Activated CD8-positive, alpha-beta memory T cell treated with anti-CD3 and anti-CD28 coated beads for 48 hours (primary cell): ENCODE measurements around the gene LGALS3.

ENCODE experiments used
- DNase-seq, 3 experiments: peaks; one replicate each; pipeline ENCODE4 v3.0.0-alpha.2; 2020; ENCODE audit warnings: low read depth in 2 of 3, low spot score in 2 of 3

LGALS3 gene

DNA sequence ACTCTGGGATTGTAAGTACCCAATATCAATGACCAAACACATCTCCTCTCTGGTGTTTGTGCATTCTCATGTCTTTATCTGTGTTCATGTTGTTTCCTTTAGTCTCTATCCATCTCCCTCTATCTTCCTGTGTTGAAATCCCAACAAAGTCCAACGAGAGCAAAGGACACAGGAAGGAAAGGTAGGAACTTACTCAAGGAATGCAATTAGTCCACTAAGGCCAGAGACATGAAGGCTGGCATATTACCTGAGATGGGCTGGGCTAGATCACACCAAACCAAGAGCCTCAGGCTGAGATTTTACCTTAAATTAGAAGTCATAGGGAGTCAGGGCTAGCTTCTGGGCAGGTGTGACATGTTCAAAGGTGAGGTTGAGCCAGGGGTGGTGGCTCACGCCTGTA, 14.3 kb upstream of the LGALS3 start:
- no peak for DNase-seq

DNA sequence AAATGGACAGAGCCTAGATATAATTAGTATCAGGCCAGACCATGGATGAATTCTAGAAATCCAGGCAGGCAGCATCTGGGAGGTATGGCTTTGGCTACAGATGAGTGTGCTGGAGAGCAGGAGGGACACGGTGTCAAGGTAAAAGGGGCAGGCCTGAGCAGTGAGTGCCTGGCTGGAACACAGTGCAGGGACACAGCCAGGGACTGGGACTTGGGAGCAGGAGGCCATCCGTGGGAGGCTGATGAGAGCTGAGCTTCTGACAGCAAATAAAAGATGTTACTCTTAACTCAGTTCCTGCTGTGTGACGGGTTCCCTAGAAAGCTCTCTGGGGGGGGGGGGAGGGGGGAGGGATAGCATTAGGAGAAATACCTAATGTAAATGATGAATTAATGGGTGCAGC, 13.6 kb upstream of the LGALS3 start:
- no peak for DNase-seq

DNA sequence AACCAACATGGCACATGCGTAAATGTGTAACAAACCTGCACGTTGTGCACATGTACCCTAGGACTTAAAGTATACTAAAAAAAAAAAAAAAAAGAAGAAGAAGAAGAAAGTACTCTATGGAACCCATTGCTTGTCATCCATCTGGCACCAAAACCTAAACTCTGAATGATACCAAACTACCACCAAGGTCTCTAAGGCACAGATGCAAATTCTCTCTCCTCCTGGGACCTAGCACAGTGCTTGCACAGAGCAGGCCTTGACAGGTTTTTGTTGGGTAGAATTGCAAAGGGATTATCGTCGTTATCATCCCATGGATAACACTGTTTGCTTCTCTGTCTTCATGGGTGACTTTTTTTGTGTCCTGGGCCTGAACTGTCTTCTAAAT, 13.2 kb upstream of the LGALS3 start:
- no peak for DNase-seq

DNA sequence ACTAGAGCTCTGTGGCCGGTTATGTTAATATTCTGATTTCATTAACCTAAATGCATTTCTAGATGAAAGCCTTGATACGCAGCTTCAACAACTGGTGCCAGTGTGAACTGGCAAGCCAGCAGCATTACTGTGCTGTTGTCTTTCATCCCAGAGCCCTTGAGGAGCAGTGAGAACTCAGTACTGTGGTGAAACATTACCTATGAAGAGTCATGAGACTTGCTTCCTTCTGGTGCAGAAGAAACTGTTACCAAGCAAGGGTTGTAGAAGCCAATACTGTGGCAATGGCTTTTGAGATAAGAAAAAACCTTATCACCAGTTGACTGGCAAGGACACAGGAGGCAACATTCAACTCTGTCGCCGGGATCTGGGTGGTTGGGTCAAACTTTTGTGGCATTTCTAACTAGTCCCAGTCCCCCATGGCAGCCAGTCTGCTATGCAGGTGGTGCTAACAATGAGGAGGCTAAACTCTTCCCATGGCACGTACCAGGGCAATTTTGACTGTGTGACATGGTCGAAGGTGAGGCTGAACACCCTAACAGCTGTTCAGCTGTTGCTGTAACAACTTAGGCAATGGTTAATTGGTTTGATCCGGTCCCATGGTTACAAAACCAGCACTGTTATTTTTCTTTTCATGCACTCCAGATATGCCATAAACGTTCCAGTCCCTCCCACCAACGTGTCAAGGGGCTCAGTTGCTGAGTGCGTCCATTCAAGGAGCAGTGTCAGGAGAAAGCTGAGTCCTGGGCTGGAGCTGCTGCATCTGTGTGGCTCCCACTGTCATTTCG, 12.6 kb upstream of the LGALS3 start:
- no peak for DNase-seq

DNA sequence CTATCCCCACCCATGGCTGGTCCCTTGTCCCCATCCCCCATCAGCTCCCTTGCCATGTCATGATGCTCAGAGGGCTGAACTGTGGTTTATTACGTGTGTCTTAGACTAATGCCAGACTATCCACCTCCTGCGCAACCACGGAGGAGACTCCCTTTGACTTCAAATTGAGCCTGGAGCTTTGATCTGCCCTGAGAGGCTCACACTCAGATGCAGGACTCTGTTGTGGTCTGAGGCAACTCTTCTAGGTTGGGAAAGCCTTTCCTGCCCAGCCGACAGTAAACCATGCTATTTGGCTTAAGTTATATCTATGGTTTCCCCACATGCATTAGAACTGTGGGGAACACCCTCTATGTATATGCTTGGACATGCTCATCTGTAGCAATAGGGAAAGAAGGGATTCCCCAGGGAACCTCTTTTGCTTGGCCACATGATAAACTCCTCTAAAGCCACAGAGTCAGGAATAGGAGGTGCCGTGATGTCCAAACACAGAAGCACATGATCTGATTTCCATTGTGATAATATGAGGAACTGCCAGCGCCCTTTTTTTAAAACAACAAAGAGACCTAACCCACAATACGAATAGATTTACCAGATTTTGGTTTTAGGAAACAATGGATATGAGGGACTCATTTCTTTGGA, 11.1 kb upstream of the LGALS3 start:
- DNase-seq = no peak

DNA sequence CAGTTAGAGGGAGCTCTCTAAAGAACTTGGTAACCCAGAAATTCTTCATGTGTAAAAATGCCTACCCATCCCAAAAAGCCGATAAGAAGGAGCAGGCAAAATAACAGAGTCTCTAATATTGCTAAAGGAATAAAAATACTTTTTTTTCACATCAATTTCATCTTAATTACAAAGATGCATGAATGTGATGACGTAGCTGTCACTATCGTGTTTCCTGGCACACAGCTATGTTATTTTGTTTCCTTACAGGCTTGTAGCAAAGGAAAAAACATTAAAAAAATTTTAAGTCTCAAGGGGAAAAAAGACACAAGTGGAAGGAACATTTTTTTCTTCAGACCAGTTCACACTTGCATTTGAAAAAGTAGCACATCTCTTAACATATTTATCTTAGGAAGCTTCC, 10.3 kb upstream of the LGALS3 start:
- no peak for DNase-seq

DNA sequence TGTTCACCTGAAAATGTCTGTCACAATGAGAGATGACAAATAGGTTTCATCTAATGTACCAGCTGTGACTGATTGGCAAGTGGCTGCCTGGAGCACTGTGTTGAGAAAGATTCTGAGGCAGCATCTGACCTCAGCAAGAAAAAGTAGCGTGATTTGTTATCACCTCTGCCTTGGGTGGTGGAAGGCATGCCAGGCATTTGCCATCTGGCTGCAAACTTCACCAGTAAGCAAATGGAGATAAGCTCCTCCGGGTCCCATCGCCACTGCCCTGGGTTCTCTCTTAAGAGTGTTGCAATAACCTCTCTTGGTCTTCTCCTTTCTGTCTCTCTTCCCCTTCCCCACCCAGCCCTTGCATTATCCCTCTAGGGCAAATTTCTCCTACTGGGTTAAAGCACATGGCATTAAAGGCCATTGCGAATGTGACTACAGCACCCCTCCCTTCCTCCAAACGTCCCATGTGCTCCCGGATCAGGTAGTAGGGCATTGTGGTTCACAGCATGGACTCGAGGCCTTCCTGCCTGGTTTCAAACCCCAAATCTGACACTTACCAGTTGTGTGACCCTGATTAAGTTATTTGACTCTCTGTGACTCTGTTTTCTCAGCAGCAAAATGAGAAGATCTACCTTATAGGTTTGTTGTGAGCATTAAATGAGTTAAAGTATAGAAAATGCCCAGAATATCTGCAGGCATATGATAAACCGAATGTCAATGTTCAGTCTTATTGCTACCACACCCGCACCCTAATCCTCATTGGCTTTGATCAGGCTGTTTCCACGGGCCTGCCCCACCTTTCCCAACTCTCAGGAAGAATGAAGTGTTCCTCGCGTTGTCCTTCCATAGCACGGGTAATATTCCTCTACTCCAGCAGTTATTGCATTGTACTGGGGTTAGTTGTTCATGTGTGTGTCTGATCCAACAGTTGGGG, 8.2 kb upstream of the LGALS3 start:
- no peak for DNase-seq

DNA sequence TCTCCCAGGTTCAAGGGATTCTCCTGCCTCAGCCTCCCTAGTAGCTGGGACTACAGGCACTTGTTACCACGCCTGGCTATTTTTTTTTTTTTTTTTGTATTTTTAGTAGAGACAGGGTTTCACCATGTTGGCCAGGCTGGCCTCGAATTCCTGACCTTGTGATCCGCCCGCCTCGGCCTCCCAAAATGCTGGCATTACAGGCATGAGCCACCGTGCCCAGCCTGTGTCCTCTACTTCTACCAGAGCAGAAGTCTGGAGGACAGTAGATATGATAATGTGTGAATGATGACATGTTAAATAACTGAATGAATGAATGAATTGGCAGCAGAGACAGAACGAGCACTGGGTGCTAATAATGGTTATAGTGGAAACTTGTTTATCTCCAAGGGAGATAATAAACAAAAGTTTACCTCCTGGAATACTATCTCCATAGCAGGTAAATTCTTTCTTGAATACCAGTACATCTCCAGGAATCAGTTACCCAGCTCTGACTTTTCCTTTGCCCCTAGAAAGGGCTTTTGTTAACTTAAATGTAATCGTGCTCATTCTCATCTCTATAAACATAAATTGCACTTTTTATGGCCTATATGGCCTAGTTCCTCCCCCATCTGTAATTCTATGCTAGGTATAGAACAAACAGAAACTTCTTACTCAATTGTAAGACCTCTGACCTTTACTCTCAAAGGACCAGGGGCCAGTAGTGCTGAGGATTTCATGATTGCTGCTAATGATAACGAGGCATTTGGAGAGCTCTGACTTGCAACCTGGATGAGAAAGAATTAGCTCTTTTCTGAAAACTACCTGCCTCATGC, 7.2 kb upstream of the LGALS3 start:
- DNase-seq = no peak

DNA sequence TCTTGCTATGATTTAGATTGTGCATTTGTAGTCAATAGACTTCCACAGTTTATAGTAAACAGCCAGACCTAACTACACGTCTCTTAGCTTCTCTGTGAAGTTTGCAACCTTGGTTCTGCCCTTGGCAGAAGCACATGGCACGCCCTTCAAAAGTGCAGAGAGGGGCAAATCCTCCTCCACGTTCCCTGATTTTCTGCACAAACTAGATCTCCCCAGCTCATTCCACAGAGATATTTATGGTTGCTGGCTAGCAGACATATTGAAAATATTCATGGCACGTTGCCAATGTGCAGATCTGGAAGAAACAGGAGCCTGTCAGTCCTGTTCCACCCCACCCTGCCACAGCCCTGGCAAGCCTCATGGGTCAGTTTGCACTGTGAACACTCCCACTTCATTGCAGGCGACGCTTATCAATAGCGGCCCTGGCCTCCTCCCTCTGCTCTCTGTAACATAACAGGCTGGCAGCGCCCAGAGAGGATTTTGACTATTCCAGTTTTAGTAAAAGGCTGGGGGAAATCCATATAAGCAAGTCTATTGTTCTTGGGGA, 6.5 kb upstream of the LGALS3 start:
- no peak for DNase-seq

DNA sequence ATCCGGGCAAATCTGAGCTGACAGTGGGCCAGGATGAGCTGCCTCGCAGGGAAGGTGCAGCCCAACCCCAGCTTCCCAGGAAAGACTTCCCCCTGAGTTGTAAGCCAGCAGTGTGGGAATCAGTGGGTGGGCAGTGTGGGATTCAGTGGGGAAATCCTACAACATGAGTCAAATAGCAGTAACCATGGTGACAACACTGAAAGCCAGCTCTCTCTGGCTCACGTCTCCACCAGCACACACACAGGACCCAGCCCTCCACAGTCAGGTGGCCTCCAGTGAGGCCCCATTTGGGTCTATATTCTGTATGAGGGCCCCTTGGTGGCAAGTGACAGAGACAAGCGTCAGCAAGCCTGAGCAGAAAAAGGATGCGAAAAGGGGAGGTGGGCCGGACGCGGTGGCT, 6.0 kb upstream of the LGALS3 start:
- no peak for DNase-seq

DNA sequence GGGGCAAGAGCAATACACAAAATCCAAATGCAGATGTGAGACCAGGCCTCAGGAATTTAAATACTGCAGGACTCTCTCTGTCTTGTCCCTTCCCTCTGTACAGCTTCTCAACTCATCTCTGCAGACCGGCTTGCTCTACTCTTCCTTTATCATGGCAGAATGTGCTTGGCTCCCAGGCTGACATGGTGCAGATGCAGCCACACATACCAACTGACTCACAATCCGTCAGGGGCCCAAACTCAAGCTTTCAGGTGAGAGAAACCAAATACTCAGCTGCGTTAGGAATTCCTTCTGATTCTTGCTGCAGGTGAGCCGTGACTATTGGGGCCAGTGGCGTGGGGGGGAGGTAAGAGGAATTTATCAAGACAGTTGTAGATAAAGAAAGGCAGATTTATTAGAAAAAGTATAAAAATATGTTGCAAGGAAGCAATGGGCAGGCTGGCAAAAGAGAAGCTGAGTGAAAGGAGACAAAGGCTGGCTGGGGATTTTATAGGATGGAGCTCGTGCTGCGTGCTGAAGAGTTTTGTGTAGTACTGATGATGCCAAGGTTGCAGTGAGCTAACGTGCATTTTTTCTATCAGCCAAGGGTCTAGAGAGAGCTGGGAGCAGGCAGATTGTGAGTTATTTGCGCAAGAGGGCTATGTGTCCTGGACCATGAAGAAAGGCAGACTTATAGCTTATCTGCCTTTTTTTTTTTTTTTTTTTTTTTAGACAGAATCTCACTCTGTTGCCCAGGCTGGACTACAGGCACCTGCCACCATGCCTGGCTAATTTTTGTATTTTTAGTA, 5.0 kb upstream of the LGALS3 start:
- no peak for DNase-seq

DNA sequence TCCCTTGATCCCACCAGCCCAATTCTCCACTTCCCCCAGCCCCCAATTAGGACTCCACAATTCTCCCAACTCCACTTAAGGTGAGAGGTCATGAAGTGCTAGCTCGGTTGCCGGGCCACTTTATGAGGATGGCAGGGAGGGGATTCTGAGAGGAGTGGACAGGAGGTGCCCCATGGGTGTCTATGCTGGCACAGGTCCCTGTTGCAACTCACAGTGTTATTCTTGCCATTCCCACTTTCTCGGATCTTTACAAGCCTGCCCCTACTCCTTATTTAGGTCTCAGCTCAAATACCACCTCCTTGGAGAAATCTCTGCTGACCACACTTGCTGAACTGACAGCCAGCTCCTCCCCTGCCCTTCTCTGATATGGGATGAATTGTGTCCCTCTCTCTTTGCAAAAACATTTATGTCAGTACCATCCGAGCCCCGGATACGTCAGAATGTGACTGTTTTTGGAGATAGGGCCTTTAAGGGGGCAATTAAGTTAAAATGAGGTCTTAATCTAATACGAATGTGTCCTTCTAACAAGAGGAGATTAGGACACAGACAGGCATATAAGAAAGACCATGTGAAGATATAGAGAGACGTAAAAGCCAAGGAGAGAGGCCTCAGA, 4.2 kb upstream of the LGALS3 start:
- no peak for DNase-seq

DNA sequence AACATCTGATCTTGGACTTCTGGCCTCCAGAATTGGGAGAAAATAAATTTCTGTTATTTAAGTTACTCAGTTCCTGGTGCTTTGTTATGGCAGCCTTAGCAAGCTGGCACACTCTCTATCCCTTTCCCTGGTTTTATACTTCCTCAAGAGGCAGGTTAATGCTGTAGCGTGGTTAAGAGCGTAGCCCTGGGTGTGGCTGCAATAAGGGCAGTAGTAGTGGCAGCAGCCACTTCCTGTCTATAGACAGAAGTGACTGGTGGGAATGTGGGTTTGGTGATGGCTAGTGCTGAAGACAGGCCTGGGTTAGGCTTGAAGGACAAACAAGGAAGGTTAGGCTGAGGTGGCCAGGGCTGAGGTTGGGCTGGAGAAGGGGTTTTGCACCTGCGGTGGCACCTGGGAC, 3.6 kb upstream of the LGALS3 start:
- DNase-seq = no peak

DNA sequence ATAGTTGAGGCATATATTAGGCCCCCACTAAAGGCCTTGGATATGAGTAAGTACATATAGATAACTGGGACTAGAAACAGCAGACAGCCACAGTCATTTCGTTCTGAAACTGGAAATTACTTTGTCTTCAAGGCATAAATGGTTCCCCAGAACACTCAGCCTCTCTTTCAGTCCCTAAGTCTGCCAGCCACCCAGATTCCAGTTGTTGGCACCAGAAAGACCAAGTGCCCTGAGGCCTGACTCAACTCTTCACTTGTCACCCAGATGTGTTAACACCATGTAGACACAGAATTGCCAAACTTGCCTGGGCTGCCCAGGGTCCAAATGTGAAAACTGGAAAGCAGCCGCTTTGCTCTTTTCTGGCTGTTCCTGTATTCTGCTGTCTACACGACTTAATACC, 3.0 kb upstream of the LGALS3 start:
- no peak for DNase-seq

DNA sequence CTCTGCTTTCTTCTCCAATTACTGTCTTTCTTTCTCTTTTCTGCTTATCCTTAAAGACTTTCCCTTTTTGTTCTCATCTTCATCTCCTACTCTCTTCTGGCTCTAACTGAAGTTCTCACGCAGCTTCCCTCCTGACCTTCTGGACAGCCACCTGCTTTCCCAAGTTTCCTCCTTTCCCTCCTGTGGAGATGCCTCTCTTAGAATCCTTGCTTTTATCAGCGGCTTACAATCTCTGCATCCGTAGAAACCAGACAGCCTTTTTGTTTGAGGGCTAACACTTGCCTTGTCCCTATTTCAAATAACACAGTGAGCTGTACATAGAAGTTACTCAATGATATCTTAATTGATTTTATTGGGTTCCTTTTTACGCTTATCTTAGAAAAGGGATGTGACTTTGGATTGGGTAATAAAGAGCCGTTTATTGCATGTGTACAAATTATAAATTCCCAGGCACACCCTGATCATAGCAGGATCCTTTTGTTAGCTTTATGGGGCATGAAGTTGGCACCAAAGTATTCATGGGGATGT, 2.1 kb upstream of the LGALS3 start:
- no peak for DNase-seq

DNA sequence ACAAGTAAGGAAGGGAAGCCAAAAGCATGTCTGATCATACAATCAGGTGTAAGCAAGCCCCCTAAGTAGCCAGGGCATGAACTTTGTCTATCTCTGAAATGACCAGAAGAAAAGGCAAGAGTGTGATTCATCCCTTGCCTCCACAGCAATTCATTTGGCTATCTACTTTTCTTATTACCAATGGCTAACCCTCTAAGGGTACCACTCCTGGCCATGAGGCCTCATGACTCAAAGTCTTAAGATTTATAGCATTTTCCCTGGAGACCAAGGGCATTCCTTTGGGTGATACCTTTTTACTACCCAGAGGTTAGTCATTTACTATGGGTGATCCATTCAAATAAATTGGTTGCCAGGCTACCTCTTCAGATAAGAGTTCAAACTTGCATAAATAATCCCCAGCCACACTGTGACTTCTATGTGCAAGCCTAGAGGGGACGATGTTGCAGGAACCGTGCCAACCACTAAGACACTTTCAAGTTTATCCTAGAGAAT, 1.5 kb upstream of the LGALS3 start:
- no peak for DNase-seq

DNA sequence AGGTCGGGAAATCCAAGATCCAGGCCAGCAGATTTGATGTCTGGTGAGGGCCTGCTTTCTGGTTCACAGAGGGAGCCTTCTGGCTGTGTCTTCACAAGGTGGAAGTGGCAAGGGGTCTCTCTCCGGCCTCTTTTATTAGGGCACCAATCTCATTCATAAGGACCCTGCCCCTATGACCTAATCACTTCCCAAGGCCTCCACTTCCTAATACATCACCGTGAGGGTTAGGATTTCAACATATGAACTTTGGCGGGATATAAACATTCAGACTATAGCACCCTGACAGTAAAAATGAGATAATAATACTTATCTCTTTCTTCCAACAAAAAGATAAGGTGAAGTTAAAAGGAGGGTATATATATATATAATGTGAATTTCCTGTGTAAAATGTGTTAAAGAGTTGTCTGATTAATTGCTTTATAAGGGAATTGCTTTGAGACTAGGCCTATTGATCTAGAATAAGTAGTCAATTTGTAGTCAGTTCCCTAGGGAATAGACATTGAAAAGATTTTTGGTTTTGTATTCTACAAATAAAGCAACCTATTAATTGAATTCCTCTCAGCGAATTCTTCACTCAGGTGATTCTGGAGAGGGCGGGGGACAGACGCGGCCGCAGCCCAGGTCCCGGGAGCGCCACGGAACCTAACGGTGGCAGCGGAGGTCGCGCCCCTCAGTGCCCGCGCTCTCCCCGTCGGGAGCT, 516 bp upstream of the LGALS3 start:
- DNase-seq = no peak

DNA sequence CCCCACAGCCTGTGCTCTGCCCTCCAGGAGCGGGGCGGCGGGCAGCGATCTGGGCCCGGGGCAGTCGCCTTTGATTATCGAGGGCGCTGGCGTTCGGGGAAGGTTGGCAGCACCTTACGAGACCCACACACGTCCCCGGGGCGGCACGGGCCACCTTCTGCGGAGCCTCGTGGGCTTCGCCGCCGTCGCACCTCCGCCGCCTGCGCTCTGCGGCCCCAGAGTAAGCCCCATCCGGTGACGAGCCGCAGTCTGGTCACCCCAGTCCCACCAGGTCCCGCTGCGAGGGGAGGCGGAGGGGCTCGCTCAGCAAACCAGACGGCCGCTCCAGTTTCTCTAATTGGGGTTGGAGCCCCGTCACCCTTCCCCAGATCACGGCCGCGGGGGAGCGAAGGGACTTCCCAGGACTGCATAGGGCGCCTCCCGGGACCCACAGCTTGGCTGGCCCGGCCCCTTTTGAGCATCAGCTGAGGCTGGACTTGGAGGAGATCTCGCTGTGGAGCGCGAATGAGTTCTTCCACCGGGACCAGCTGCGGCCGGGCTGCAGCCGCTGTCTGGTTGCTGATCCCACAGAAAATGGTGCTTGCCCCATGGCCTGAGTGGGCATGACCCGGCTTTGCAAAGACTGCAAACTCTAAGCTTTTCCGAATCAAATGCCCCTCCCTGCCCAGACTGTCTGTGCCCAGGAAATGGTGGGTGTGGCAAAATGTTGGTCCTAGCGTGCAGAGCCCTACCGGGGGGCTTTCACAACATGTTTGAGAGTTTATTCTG, 560 bp downstream of the LGALS3 start:
- DNase-seq = peak in 1 of 3 experiments; percentile 20
